Uterine smooth muscle cell (primary cell): ENCODE measurements around the gene GPR15. TPM values are rescaled to one million over a fixed set of nuclear protein-coding genes. Genes with fewer than 3 reads are reported as not detected.

Source experiments
- total RNA-seq: library from RNA; depleted of rRNA; stranded (reverse); fragments of >200 nt; gene quantifications from 2 replicates; pipeline ENCODE4 v1.2.3, GENCODE V29; 2014

Gene GPR15
- total RNA-seq, result not detected in 2 replicates

DNA sequence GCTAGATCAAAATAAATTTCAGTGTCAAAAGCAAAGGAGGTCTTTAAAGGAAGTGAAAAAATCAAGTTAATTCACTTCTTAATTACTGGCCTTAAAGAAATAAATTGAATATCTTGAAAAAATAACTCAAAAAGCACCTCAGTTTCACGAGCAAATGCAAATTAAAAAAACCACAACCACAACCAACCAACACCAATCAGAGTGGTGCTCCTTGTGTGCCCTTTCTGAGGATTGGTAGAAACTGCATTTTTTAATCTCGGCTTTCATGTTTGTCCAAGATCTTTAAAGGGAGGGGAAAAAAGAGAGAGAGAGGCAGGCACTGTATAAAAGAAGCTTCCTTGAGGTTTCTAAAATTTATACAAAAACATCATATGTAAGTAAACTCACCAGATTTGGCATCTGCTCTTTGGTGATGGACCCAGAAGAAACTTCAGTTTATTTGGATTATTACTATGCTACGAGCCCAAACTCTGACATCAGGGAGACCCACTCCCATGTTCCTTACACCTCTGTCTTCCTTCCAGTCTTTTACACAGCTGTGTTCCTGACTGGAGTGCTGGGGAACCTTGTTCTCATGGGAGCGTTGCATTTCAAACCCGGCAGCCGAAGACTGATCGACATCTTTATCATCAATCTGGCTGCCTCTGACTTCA, at the start of gene GPR15:
Gene GPR15 (plus strand): TSS at position 357 of the 653 bp plus-strand sequence. CDS start 56 bp downstream, at position 413.

DNA sequence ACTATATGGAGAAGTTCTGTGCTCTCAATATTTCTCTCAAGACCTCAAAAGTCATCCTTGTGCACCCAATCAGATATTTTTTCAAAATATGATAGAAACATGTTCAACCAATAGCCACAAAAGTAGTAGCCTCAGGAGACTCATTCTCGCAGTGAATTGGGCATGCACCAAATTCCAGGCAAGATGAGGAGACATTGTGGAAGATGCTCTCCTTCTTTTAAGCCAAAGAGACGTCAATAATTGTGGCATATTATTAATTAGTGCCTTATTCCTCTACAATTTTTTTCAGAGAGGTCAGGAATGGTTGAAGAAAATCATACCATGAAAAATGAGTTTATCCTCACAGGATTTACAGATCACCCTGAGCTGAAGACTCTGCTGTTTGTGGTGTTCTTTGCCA, 34.4 kb upstream of the GPR15 start, which contains the start of gene OR5K2:
Gene OR5K2 (plus strand): TSS at position 301 of the 400 bp plus-strand sequence. CDS start 0 bp downstream, at position 301.

DNA sequence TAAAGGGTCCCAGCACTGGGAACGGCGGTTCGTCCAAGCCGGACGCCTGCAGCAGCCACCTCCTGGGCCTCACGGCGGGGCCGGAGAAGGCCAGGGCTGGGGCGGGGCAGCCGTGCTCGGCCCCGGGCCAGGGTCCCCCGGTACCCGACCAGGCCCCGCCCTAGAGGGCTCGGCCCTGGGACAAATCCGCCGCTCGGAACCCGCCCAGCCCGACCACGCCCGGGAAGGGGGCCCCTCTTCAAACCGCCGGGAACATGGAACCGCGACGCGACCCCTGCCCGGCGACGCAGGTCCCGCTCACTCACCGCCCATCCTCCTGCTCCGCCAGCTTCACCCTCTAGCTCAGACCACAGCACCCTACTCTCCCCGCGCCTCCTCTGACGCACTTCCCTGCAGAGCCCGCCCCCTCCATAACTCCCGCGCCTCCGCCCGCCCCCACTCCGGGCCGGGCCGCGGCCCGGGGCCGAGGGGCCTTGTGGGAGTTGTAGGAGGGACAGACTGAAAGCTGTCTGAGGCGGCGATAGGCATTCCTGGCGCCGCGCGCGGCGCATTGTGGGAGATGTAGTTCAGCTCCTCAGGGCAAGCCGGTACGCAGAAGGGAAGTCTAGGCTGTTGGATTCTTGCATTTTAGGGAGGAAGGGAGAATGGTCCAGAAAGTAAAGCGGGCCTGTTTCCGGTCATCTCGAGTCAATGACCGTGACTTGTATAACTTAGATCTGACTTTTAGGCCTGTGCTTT, 9.1 kb upstream of the GPR15 start, which contains the start of gene CLDND1:
Gene CLDND1 (minus strand): TSS at position 359 of the 738 bp plus-strand sequence. CDS start 1,478 bp downstream, outside the sequence.

Other genes starting within 250 kb of the GPR15 start
- gene OR5H2, start 249.5 kb upstream of the GPR15 start, total RNA-seq, result not detected in 2 replicates
- not detected in 2 replicates for gene OR5K4, start 178.1 kb upstream of the GPR15 start, total RNA-seq
- not detected in 2 replicates for gene OR5K3, start 141.3 kb upstream of the GPR15 start, total RNA-seq
- not detected in 2 replicates for gene OR5K1, start 68.8 kb upstream of the GPR15 start, total RNA-seq
- not detected in 2 replicates for gene OR5K2, start 34.3 kb upstream of the GPR15 start, total RNA-seq
- 117 and 120 TPM in 2 replicates for gene CLDND1, start 9.1 kb upstream of the GPR15 start, total RNA-seq
- 29.6 and 31.3 TPM in 2 replicates for gene CPOX, start 61.6 kb downstream of the GPR15 start, total RNA-seq
- gene ST3GAL6, start 231.4 kb downstream of the GPR15 start, total RNA-seq, result 4.1 and 12.9 TPM in 2 replicates